Peyer's patch (tissue), 4 donors: ENCODE measurements around the gene XAGE2.

Experiments
- POLR2A ChIP-seq, 2 donors: fragments of 450-650 bp; IDR thresholded peaks; one replicate each; pipeline ENCODE4 v1.5.1; 2017; ENCODE audit warnings: antibody characterized with exemption in 2 of 2, mild to moderate bottlenecking in 2 of 2, moderate library complexity in 2 of 2
- TF ChIP-seq, protein P1 (sequence below), 6 experiments: fragments of 450-650 bp in 4 of 6; fragments of 200-600 bp in 2 of 6; sonication (generic) in 1 of 6; IDR thresholded peaks; one replicate each; pipeline ENCODE4 v1.5.1; 2017 to 2019; ENCODE audit warnings: antibody characterized with exemption in 6 of 6, mild to moderate bottlenecking in 3 of 6, moderate library complexity in 1 of 6

DNA sequence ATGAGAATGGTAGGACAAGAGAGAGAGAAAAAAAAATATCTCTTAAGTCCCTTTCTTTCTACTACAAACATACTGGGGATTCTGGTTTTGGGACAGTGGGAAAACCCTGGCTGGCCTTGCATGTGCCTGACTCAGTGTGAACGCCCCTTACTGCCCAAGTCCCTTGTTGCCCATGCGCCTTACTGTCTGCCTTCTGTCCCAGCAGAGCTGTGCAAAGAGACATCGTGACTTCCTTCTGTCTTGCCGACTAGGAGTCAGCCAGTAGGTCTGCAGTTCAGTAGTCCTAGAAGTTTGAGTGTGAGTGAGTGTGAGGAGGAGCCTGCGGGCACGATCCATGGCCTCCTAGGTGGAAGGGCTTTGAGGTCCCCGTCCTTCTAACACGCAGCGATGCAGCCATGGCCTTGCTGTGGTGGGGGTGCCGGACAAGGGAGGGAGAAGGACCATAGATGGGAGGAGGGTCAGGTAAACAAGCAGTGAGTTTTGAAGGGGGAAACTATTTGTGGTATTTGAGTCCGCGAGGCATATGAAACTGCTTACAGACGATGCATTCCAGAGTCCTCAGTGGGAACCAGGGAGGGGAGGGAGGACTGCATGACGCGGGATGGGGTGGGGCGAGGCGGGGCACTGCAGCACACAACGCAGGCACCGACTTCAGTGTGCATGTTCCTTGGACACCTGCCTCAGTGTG is at the start of gene XAGE2:
- TF ChIP-seq, protein P1, sequence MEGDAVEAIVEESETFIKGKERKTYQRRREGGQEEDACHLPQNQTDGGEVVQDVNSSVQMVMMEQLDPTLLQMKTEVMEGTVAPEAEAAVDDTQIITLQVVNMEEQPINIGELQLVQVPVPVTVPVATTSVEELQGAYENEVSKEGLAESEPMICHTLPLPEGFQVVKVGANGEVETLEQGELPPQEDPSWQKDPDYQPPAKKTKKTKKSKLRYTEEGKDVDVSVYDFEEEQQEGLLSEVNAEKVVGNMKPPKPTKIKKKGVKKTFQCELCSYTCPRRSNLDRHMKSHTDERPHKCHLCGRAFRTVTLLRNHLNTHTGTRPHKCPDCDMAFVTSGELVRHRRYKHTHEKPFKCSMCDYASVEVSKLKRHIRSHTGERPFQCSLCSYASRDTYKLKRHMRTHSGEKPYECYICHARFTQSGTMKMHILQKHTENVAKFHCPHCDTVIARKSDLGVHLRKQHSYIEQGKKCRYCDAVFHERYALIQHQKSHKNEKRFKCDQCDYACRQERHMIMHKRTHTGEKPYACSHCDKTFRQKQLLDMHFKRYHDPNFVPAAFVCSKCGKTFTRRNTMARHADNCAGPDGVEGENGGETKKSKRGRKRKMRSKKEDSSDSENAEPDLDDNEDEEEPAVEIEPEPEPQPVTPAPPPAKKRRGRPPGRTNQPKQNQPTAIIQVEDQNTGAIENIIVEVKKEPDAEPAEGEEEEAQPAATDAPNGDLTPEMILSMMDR (IDR thresholded peaks at IDR 0.05): no peak
- TF ChIP-seq POLR2A (IDR thresholded peaks at IDR 0.05): no peak
